Effector memory CD4-positive, alpha-beta T cell (primary cell): Measurements from ENCODE around the gene CHST15.

ENCODE experiments used
- DNase-seq, 3 donors: peaks; one replicate each; pipeline ENCODE4 v3.0.0-alpha.2; 2020
- H3K27ac ChIP-seq: 2 replicates; pipeline ENCODE4 v1.7.0; 2013; ENCODE audit warnings: mild to moderate bottlenecking, low read length, moderate library complexity; ENCODE audit not compliant: insufficient read depth, poor library complexity, severe bottlenecking
- H3K27me3 ChIP-seq: replicated peaks from 2 replicates; pipeline ENCODE4 v1.7.0; 2013; ENCODE audit warnings: mild to moderate bottlenecking, low read length; ENCODE audit not compliant: insufficient read depth, control insufficient read depth, poor library complexity, severe bottlenecking
- H3K36me3 ChIP-seq: 2 replicates; pipeline ENCODE4 v1.7.0; 2013; ENCODE audit warnings: mild to moderate bottlenecking, low read length, moderate library complexity; ENCODE audit not compliant: control insufficient read depth, insufficient read depth
- H3K4me1 ChIP-seq: 2 replicates; pipeline ENCODE4 v1.7.0; 2013; ENCODE audit warnings: low read length, mild to moderate bottlenecking; ENCODE audit not compliant: control insufficient read depth, insufficient read depth, poor library complexity, severe bottlenecking
- H3K4me3 ChIP-seq: 2 replicates; pipeline ENCODE4 v1.7.0; 2013; ENCODE audit warnings: low read length, low read depth, mild to moderate bottlenecking; ENCODE audit not compliant: insufficient read depth, poor library complexity, severe bottlenecking
- H3K9me3 ChIP-seq: 2 replicates; pipeline ENCODE4 v1.7.0; 2013; ENCODE audit warnings: mild to moderate bottlenecking, low read length, moderate library complexity; ENCODE audit not compliant: control insufficient read depth
- total RNA-seq, 3 donors: gene quantifications; one replicate each; lab custom pipeline; 2026; lab: John Stamatoyannopoulos, UW

CHST15 gene
- total RNA-seq = 0.09 to 1.0 (median 0.77) reads per million in 3 donors

DNA sequence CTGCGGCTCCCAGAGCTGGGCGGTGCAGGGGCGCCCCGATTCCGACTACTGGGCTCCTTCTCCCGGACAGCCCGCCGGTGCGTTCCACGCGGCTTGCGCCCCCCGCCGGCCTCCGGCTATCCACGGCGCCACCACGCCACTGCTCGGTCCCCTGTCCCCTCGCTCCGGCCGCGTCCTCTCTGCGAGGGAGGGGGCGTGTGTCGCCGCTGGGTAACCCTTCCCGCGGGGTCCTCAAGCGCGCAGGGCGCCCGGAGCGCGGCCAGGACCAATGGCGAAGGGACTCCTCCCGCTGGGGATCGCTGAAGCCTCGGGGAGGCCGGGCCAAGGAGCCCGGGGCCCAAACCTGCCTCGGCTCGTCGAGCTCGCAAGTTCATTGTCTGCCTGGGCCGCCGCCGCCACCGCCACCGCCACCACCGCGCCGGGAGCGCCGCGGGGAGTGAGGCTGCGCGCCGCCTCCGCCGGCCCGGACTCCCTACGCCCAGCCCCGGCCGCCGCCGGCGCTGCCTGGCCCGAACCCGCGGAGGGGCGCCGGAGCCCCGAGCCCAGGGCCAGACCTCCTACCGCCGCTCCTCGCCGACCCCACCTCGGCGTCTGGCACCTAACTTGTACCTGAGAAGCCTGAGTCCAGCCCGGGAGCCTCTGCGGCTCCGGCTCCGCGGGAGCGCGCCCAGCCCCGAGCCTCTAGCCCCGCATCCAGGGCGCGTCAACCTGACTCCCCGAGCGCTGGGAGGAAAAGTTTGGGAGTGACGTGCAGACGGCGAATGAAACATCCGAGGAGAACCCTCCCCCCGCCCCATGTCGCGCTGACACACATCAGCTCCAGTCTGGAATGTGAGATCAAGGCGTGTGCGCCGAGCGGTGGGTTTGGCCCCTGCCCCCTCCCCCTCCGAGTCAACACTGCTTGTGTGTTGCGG lies at the start of gene CHST15:
CHST15 (minus strand) TSS at position 739 of the 914 bp plus-strand sequence. CDS start 47,386 bp downstream, outside the sequence.
- H3K27ac ChIP-seq = no peak within 1 kb of the TSS
- H3K9me3 ChIP-seq = no peaks in the 10 kb centered on the region
- H3K36me3 ChIP-seq = no peaks in the 10 kb centered on the region
- H3K4me3 ChIP-seq = peak within 1 kb of the TSS; percentile 45
- peaks cover 5% of the 10 kb centered on the region for H3K27me3 ChIP-seq
- peaks cover 4% of the 10 kb centered on the region for H3K4me1 ChIP-seq
- DNase-seq = no peak

DNA sequence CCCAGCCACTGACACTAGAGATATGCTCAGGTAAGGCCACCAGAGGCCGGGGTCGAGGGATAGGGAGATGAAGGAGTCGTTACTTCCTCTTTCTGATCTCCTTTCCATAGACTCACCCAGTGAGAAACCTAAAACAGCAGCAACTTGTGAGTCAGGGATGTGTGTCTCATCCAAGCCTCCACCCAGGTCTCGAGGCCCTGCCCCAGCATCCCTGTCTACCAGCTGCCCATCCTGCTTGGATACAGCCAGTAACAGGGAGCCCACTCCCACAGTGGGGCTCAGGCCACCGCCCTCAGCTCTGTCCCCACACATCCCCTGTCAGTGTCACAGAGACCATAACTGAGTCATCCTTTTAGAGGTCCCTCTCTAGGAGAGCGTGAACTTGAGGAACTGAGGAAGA lies 49.6 kb upstream of the CHST15 start:
- no peak for DNase-seq

DNA sequence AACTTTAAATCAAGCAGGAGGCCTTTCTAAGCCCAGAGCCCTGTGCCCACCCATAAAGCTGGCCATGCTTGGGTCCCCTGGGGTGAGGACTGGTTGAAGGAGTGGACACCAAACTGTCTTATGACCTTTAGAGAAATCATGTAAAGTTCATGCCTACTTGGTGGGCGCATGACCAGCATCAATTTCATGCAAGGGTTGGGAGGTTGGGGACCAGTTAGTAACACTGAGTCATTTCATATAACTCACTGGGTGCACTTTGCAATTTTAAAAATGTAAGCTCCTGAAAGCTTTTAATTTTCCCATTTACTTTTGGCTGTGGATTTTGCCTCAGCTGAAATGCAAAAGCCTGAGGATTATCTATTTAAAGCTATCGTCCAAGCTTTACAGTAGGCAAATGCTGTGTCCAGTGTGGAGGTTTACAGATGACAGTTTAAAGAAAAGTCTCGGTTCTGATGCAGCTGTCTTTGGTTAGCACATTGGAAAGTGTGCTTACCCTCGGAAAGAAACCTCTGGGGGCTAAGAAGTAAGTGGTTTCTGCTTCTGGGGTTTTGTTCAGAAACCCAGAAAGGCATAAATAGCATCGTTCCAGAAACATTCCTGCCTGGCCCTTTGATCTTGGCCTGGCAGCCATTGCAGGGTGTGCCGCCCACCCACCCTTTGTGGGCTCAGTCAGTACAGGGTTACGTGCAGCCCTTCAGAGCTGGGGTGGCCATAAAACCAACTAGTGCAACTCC lies 48.8 kb upstream of the CHST15 start:
- H3K9me3 ChIP-seq = no peaks in the 10 kb centered on the region
- H3K27me3 ChIP-seq = no peaks in the 10 kb centered on the region
- no peak overlapping the region for H3K27ac ChIP-seq
- H3K36me3 ChIP-seq = no peaks in the 10 kb centered on the region
- H3K4me3 ChIP-seq = no peak overlapping the region
- DNase-seq = no peak
- H3K4me1 ChIP-seq = no peaks in the 10 kb centered on the region

More for the DNA sequence above, 49.6 kb upstream of the CHST15 start:
- Histone ChIP-seq H3K27ac (no peak overlapping the region), H3K9me3 (no peaks in the 10 kb centered on the region), H3K4me3 (no peak overlapping the region), H3K36me3 (no peaks in the 10 kb centered on the region), H3K27me3 (no peaks in the 10 kb centered on the region), H3K4me1 (no peaks in the 10 kb centered on the region)

- no peak overlapping the region for H3K4me3 ChIP-seq
- no peaks in the 10 kb centered on the region for H3K36me3 ChIP-seq
- no peak overlapping the region for H3K27ac ChIP-seq
- no peaks in the 10 kb centered on the region for H3K9me3 ChIP-seq
- H3K4me1 ChIP-seq = no peaks in the 10 kb centered on the region
- no peaks in the 10 kb centered on the region for H3K27me3 ChIP-seq
- no peak for DNase-seq
These were observed 45.5 kb upstream of the CHST15 start for GRCh38 chr10:124138883-124139348.

DNA sequence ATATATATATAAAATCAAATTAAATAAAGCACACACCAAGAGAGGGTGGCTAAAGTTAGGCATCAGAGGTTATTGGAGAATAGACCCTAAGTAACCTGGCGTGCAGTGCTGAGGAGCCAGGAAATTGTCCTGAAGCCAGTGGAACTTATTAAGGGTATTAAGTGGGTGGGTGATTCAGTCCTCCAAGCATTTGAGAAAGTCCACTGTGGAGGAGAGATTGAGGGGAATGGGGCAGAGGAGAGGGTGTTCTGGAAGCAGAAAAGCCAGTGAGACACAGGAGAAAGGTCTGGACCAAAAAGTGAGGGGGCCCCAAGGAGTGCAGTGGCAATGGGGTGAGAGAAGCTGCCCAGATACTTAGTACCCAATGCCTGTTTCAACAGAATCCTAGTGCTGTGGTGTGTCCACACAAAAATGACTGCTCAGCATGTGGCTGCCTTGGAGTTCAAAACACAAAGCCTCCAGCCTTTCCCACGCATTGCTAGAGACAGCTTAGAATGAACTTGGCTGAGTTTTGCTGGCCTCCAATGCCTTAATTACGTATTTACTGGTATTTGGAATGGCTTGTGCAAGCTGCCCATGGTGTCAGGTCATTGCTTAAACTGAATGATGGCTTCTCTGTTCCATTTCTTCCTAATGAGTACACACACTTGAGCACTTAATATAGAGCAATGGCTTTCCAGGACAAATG lies 44.9 kb upstream of the CHST15 start:
- Histone ChIP-seq H3K27me3 (no peaks in the 10 kb centered on the region), H3K27ac (no peak overlapping the region), H3K36me3 (no peaks in the 10 kb centered on the region), H3K9me3 (no peaks in the 10 kb centered on the region), H3K4me3 (no peak overlapping the region), H3K4me1 (no peaks in the 10 kb centered on the region)
- DNase-seq = no peak

DNA sequence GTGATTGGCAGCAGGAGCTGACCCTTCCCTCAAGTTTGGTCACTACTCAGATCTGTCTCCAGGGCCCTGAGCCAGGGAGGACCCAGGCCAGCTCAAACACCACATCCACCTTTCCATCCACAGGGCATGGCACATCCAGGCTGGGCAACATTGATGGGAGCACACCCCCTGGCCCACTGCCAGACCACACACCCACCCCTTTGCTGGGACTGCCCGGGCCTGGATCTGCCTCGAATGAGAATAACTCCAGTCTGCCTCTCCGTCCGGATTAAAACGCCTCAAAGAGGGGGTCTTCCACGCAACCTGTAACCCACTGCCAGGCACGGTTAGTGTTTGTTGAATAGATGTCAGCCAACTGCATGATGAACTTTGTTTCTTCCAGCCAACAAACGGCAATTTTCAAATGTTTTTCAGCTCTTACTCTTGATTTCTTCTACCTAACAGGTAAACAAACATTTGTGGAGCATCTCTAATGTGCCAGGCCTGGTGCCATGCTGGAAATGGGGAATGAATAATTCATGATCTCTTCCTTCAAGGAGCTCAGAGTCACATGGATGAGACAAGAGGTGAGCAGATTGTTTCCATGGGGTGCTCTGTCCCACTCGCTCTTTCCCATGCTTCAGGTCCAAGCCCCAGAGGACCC lies 41.0 kb upstream of the CHST15 start:
- H3K9me3 ChIP-seq = no peaks in the 10 kb centered on the region
- no peaks in the 10 kb centered on the region for H3K36me3 ChIP-seq
- no peaks in the 10 kb centered on the region for H3K4me1 ChIP-seq
- H3K27me3 ChIP-seq = no peaks in the 10 kb centered on the region
- DNase-seq = no peak
- H3K27ac ChIP-seq = no peak overlapping the region
- H3K4me3 ChIP-seq = no peak overlapping the region

DNA sequence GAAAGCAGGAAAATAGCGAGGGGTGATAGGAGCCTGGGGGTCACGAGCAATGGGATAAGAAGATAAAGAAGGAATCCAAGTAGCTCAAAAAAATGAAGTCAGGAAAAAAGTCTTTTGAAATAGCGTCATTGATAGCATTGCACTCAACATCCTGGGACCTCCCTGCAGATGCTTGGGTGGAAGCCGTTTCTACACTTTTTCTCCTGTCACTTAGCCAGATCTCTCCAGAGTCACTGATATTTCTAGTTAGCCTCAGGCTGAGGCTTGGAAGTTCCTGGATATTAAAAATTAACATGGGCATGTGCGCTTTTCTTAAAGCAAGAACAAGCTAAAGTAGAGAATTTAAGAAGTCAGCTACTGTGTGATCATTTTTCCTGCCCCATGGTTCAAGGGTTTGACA lies 39.5 kb upstream of the CHST15 start:
- no peak overlapping the region for H3K27ac ChIP-seq
- no peak overlapping the region for H3K4me3 ChIP-seq
- no peaks in the 10 kb centered on the region for H3K9me3 ChIP-seq
- H3K4me1 ChIP-seq = no peaks in the 10 kb centered on the region
- no peak for DNase-seq
- H3K27me3 ChIP-seq = no peaks in the 10 kb centered on the region
- no peaks in the 10 kb centered on the region for H3K36me3 ChIP-seq

DNA sequence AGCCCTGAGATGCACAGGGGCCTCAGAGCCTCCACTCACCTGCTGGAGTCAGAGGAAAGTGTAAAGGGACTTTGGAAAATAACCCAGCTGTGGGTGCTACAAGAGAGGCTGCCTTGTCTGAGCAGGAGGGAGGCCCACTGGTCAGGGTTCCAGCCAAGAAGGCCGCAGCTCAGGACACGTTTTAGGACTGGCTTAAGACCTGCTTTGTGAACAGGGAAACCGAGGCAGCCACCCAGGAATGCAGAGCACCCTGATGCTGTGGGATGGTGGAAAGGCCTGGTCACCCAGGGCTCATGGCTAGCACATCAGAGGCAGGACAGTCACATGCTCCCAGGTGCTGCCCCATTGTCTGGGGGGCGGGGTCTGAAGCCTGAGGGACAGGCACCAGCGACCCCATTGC lies 38.9 kb upstream of the CHST15 start:
- H3K4me3 ChIP-seq = no peak overlapping the region

GRCh38 chr10:124131172-124131571 lies 37.8 kb upstream of the CHST15 start:
- Histone ChIP-seq H3K4me3 (no peak overlapping the region), H3K27ac (no peak overlapping the region), H3K4me1 (no peaks in the 10 kb centered on the region), H3K27me3 (no peaks in the 10 kb centered on the region), H3K9me3 (no peaks in the 10 kb centered on the region), H3K36me3 (no peaks in the 10 kb centered on the region)
- DNase-seq = no peak

More for the DNA sequence above, 38.9 kb upstream of the CHST15 start:
- Histone ChIP-seq H3K4me1 (no peaks in the 10 kb centered on the region), H3K9me3 (no peaks in the 10 kb centered on the region), H3K36me3 (no peaks in the 10 kb centered on the region), H3K27ac (no peak overlapping the region), H3K27me3 (no peaks in the 10 kb centered on the region)
- DNase-seq = no peak
